ENCODE measurements around the gene CLN5. TPM values are rescaled to one million over a fixed set of nuclear protein-coding genes. Genes with fewer than 3 reads are reported as not detected.

Gene CLN5
- total and polyA plus RNA-seq, 2 of the 13 experiments (the other 11 are each of a cell fraction or from before 2014, with no cell fraction given), result 10.1 to 13.7 TPM

DNA sequence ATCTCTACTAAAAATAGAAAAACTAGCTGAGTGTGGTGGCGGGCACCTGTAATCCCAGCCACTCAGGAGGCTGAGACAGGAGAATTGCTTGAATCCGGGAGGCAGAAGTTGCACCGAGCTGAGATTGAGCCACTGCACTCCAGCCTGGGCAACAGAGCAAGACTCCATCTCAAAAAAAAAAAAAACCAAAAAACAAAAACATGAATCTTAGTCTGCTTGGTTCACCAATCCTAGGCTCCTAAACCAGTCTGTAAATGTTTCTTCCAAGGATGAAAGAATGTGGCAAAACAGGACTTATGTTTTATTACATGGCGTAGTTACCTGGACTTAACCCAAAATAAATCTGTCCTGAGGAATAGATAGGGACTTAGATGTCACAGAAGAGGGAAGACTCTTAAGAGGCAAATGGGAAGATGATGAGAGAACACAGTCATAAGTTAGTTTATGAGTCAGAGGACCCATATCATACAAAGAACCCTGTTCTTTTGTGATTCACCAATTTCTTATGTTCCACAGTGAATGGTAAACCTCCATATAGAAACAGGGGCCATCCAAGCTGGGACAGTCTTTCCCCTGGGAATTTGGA lies 41.9 kb downstream of the CLN5 start (continued):
- TF ChIP-seq, protein P1, sequence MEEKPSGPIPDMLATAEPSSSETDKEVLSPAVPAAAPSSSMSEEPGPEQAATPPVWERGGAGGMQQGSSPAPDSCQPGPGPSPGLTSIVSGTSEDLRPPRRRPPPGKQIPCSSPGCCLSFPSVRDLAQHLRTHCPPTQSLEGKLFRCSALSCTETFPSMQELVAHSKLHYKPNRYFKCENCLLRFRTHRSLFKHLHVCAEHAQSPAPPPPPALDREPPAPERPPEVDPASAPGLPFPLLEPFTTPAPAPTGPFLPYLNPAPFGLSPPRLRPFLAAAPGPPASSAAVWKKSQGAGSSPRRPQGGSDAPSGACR (CRISPR knock-in tag; IDR thresholded peaks at IDR 0.05), result no peak
- TF ChIP-seq ZNF570 (CRISPR knock-in tag; IDR thresholded peaks at IDR 0.05; ENCODE audit: borderline replicate concordance), result no peak

DNA sequence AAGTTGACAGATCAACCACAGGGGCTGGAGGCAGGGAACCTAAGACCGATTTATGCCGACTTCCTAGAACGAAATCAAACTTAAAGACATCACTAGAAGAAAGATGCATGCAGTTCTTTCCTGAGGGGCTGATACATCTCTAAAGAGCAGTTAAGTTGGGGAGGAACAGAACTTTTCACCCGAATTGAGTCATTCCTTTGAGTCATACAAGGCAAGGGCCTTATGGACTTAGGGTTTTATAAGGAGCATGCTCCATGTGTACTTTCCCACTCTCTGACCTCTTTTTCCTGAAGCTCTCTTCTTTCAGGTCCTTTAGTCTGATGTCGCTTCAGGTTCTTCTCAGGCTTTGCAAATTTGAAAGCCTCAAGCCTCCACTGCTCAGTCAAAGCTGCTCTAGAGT lies 43.0 kb downstream of the CLN5 start:
- no TSS peak for BruUV-seq (replicated peaks)
- ChIA-PET CTCF (ENCODE audit: low intra/inter-chr PET ratio, low total read pairs) (no interaction called here), POLR2A (no interaction called here)
- Histone ChIP-seq H4K20me1 (ENCODE audit: insufficient read depth, low read length) (no peaks in the 10 kb centered on the region), H3K9me3 (ENCODE audit: low read length) (no peaks in the 10 kb centered on the region), H3K79me2 (ENCODE audit: insufficient read depth, low read length) (no peaks in the 10 kb centered on the region), H3K9ac (ENCODE audit: insufficient read depth, low read depth, low read length) (no peak overlapping the region), H3K4me3 (replicated peaks in 1 of 3; ENCODE audit: insufficient read depth in 1 of 3, low read depth in 2 of 3, low read length in 3 of 3) (no peak overlapping the region), H3K4me1 (ENCODE audit: insufficient read depth, low read length) (no peaks in the 10 kb centered on the region), H3K27ac (ENCODE audit: extremely low read length, insufficient read depth, low read length) (no peak overlapping the region), H3K27me3 (ENCODE audit: control insufficient read depth in 1 of 2, insufficient read depth in 2 of 2, low read length in 2 of 2) (0 out of 5 replicates have a peak, but pooled peaks cover 0 to 3% of the 10 kb centered on the region in 2 experiments), H2AFZ (ENCODE audit: low read length) (no peak overlapping the region), H3K4me2 (ENCODE audit: low read depth, low read length) (no peak overlapping the region), H3K36me3 (replicated peaks in 1 of 2; ENCODE audit: control insufficient read depth in 1 of 2, insufficient read depth in 2 of 2, low read length in 2 of 2) (no peaks in the 10 kb centered on the region)
- 57% methylated on average over 5 of the region's 5 CpGs for WGBS (ENCODE audit: low lambda C conversion rate)
- intact Hi-C loops (cut with micrococcal nuclease; ENCODE audit: unreplicated experiment), result no loop called here
- ATAC-seq (no peak), FAIRE-seq (no peak), DNase-seq (ENCODE audit: low spot score) (no peak)
- in situ Hi-C loops (cut with HindIII; ENCODE audit: extremely low pct_ligation_motif_present, low pct_unique_long_range_greater_than_20kb), result no loop called here
- TF ChIP-seq, protein P2, sequence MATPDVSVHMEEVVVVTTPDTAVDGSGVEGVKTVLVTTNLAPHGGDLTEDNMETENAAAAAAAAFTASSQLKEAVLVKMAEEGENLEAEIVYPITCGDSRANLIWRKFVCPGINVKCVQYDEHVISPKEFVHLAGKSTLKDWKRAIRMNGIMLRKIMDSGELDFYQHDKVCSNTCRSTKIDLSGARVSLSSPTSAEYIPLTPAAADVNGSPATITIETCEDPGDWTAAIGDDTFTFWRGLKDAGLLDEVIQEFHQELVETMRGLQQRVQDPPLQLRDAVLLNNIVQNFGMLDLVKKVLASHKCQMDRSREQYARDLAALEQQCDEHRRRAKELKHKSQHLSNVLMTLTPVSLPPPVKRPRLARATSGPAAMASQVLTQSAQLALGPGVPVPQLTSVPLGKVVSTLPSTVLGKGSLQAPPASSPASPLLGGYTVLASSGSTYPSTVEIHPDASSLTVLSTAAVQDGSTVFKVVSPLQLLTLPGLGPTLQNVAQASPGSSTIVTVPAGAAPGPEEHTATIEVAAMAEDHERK (CRISPR knock-in tag; IDR thresholded peaks at IDR 0.05; ENCODE audit: low read depth), result no peak
- TF ChIP-seq, protein P3, sequence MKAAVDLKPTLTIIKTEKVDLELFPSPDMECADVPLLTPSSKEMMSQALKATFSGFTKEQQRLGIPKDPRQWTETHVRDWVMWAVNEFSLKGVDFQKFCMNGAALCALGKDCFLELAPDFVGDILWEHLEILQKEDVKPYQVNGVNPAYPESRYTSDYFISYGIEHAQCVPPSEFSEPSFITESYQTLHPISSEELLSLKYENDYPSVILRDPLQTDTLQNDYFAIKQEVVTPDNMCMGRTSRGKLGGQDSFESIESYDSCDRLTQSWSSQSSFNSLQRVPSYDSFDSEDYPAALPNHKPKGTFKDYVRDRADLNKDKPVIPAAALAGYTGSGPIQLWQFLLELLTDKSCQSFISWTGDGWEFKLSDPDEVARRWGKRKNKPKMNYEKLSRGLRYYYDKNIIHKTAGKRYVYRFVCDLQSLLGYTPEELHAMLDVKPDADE (CRISPR knock-in tag; IDR thresholded peaks at IDR 0.05), result no peak
- TF ChIP-seq ZNF605 (CRISPR knock-in tag; IDR thresholded peaks at IDR 0.05), result no peak
- TF ChIP-seq ZNF670 (CRISPR knock-in tag; IDR thresholded peaks at IDR 0.05; ENCODE audit: borderline replicate concordance), result no peak
- TF ChIP-seq ZNF879 (CRISPR knock-in tag; IDR thresholded peaks at IDR 0.05), result no peak
- TF ChIP-seq, protein P4, sequence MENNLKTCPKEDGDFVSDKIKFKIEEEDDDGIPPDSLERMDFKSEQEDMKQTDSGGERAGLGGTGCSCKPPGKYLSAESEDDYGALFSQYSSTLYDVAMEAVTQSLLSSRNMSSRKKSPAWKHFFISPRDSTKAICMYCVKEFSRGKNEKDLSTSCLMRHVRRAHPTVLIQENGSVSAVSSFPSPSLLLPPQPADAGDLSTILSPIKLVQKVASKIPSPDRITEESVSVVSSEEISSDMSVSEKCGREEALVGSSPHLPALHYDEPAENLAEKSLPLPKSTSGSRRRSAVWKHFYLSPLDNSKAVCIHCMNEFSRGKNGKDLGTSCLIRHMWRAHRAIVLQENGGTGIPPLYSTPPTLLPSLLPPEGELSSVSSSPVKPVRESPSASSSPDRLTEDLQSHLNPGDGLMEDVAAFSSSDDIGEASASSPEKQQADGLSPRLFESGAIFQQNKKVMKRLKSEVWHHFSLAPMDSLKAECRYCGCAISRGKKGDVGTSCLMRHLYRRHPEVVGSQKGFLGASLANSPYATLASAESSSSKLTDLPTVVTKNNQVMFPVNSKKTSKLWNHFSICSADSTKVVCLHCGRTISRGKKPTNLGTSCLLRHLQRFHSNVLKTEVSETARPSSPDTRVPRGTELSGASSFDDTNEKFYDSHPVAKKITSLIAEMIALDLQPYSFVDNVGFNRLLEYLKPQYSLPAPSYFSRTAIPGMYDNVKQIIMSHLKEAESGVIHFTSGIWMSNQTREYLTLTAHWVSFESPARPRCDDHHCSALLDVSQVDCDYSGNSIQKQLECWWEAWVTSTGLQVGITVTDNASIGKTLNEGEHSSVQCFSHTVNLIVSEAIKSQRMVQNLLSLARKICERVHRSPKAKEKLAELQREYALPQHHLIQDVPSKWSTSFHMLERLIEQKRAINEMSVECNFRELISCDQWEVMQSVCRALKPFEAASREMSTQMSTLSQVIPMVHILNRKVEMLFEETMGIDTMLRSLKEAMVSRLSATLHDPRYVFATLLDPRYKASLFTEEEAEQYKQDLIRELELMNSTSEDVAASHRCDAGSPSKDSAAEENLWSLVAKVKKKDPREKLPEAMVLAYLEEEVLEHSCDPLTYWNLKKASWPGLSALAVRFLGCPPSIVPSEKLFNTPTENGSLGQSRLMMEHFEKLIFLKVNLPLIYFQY (CRISPR knock-in tag; IDR thresholded peaks at IDR 0.05; ENCODE audit: borderline replicate concordance), result no peak
- TF ChIP-seq ZNF430 (CRISPR knock-in tag; IDR thresholded peaks at IDR 0.05), result no peak
- TF ChIP-seq HOXA5 (CRISPR knock-in tag; IDR thresholded peaks at IDR 0.05), result no peak
- TF ChIP-seq ZMAT3 (CRISPR knock-in tag; conservative IDR thresholded peaks at IDR 0.05), result no peak
- TF ChIP-seq ZNF556 (CRISPR knock-in tag; IDR thresholded peaks at IDR 0.05; ENCODE audit: borderline replicate concordance), result no peak
- TF ChIP-seq ZNF788 (CRISPR knock-in tag; IDR thresholded peaks at IDR 0.05; ENCODE audit: borderline replicate concordance), result no peak
- TF ChIP-seq ZNF460 (CRISPR knock-in tag; IDR thresholded peaks at IDR 0.05; ENCODE audit: borderline replicate concordance), result no peak

All from HepG2 (cell line).